B cell (primary cell): ENCODE results near the gene RAB30.

Experiments used
- CTCF ChIP-seq: fragments of 200-600 bp; IDR thresholded peaks from one replicate; pipeline ENCODE4 v1.8.0; 2022; ENCODE audit warnings: antibody characterized with exemption, mild to moderate bottlenecking
- EZH2 ChIP-seq: IDR thresholded peaks from 2 replicates; pipeline ENCODE4 v1.6.1; 2012; ENCODE audit warnings: borderline replicate concordance, low read depth, mild to moderate bottlenecking, moderate library complexity, low read length; ENCODE audit not compliant: insufficient read depth, poor library complexity, severe bottlenecking

GRCh38 chr11:83105168-83105567, 33.5 kb upstream of the RAB30 start:
- TF ChIP-seq CTCF: no peak
- no peak for TF ChIP-seq EZH2
